VCaP (cell line): ENCODE data around the gene GAB2.

ENCODE experiments used
- H3K27ac ChIP-seq: fragments of 450-650 bp; 2 replicates; pipeline ENCODE4 v1.5.1; 2017
- CTCF ChIP-seq: fragments of 450-650 bp; conservative IDR thresholded peaks from 2 replicates; pipeline ENCODE4 v1.5.1; 2017; ENCODE audit warnings: mild to moderate bottlenecking, moderate library complexity

Gene GAB2

GRCh38 chr11:78208257-78209165, 209.1 kb downstream of the GAB2 start:
- no peak for TF ChIP-seq CTCF
- H3K27ac ChIP-seq = no peak overlapping the region

DNA sequence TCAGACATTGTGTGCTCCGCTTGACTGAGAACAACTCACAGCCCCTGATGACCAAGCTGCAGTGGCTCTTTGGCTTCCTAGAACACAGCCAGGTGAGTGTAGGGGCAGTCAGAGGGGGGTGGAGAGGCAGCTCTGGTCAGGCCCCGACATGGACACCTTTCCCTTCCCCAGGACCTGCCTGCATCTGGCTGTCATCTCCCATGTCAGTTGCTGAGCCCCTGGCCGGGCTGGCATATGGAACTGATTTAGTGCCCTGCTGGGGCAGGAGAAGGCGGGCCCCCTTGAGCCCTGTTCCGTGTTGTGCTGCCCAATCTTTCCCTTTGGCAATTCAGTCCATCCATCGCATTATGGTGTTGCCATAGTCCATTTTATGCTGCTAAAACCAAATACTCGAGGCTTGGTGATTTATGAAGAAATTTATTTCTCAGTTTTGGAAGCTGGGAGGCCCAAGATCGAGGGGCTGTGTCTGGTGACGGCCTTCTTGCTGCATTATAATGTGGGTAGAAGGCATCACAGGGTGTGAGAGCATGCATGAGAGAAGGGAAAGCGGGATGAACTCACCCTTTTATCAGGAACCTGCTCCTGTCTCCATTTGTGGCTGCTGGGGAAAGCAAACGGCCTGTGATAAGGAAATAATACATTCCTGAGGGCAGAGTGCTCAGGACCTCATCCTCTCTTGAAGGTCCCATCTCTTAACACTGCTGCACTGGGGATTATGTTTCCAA, 209.9 kb downstream of the GAB2 start:
- no peak for TF ChIP-seq CTCF
- H3K27ac ChIP-seq = no peak overlapping the region

DNA sequence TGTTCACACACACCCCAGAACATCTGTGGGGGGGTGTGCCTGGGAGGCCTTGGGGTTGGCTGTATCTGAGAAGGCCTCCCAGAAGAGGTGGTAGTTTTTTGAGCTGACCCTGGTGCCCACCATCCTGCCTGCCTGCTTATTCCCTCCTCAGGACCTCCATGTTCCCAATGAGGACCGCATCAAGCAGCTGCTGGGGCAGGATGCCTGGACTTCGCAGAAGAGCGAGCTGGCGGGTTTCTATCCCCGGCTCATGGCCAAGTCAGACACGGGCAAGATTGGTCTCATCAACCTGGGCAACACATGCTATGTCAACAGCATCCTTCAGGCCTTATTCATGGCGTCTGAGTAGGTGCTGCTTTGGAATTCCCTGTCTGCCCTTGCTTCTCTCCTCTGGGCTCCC, 211.9 kb downstream of the GAB2 start:
- H3K27ac ChIP-seq = no peak overlapping the region
- TF ChIP-seq CTCF = no peak

DNA sequence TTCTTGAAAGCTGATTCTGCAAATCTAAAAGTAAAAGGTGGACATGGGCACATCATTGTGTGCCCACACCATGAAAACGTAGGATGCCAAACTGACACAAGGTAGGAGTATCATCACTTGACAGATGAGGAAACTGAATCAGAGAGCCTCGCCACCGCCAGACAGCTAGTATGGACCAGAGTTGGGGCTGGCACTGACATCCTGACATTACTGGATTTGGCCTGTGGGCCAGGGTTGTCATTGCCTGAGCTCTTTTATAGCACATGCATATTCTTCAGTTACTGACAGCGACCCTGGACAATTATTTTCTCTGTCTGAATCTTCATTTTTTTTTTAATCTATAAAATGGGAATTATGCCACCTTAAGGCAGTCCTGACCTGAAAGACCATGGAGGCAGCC, 212.4 kb downstream of the GAB2 start:
- H3K27ac ChIP-seq = no peak overlapping the region
- TF ChIP-seq CTCF = no peak

GRCh38 chr11:78203184-78203583, 214.4 kb downstream of the GAB2 start:
- no peak for TF ChIP-seq CTCF
- no peak overlapping the region for H3K27ac ChIP-seq

DNA sequence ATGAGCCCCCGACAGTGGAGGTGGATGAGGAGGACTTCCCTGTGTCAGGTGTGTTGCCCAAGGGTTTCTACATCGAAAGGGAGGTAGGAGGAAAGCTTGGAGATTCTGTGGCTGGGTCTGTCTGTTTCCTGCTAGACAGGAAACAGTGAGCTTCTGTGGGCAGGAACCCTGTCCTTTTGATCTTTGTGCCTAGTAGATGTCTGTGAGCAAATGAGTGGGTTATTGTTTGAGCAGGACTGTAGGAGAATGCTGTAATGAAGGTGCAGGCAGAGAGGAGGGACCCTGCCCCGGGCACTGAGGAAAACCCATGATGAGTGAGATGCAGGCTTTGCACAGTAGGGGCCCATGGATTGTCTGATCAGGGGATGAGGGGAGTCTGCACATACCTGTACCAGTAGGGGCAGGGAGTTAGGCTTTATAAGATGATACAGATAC, 214.9 kb downstream of the GAB2 start:
- no peak overlapping the region for H3K27ac ChIP-seq

More for the DNA sequence above, 214.9 kb downstream of the GAB2 start:
- no peak for TF ChIP-seq CTCF
